T-helper 9 cell (primary cell): ENCODE results near the gene OR52N1.
A peak's percentile ranks its signal among the peaks of the same experiment; 100 is the strongest.

Experiments used
- DNase-seq: peaks from one replicate; pipeline ENCODE4 v3.0.0-alpha.2; 2020
- total RNA-seq, 2 donors: gene quantifications; one replicate each; lab custom pipeline; 2026; lab: John Stamatoyannopoulos, UW

OR52N1 gene
- total RNA-seq, result 0 reads per million in 2 donors

DNA sequence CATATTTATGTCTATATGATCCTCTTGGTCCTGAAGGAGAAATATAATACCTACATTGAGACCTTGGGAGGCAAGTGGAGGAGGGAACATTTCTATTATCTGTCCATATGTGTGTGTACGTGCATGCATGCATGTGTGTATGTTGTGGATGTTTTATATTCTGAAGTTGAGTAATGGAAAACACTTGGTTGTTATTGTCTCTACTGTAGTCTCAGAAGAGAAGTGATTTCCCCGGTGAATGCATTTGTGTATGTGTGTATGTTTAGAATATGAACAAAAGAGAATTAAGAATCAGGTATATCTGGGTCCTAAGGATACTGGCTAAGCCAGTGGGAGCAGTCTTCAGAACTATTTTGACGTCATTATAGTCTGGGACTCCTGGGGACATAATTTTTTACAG lies at the start of gene OR52N1:
TSS of gene OR52N1 (minus strand) at position 101 of the 400 bp plus-strand sequence. CDS start 2,449 bp downstream, outside the sequence.
- no peak for DNase-seq

DNA sequence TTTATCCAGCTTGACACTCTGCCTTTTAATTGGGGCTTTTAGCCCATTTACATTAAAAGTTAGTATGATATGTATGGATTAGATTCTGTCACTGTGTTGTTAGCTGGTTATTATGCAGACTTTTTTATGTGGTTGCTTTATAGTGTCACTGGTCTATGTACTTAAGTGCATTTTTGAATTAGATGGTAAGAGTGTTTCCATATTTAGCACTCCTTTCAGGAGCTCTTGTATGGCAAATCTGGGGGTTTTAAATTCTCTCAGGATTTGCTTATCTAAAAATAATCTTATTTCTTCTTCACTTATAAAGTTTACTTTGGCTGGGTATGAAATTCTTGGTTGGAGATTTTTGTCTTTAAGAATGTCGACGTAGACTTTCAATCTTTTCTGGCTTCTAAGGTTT lies 46.6 kb upstream of the OR52N1 start:
- DNase-seq, result no peak

DNA sequence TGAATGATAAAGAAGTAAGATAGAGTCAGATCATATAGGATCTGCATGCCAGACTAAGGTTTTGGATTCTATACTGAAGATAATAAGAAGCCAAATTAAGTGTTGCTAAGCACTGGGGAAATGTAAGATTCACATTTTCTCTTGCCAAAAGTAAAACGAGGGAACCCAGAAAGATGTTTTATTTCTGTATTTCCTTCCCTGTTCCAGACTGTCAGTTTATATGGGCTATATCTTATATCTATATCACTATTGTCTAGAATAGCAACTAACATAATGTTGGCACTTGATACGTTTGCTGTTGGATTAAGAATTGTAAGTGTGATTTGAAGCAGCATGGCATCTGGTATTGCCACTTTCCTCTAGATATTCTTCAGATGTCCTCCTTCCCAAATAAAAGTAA lies 42.4 kb upstream of the OR52N1 start:
- DNase-seq, result no peak

DNA sequence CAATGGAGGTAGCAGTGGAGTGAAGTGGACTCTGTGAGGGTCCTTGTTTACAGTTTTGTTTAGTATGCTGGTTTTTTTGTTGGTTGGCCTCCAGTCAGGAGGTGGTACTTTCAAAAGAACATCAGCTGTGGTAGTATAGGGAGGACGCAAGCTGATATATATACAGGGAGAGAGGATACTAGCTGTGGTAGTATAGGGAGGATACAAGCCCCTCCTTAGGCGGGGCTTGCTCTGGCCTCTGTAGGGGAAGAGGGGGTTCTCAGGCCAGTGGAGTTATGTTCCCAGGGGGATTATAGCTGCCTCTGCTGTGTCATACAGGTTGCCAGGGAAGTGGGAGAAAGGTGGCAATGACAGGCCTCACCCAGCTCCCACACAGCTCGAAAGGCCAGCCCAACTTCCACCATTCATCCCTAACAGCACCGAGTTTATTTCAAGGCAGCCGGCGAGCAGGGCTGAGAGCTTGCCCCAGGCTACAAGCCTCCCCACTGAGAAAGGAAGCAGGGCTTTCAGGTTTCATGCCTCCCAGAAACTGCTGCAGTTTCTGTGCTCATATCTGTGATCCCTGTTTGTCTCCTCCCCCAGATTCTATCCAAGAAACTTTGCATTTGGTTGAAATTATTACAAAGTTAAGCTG lies 40.2 kb upstream of the OR52N1 start:
- DNase-seq, result no peak

- DNase-seq, result no peak
Measured at GRCh38 chr11:5818245-5818886, 27.3 kb upstream of the OR52N1 start.

DNA sequence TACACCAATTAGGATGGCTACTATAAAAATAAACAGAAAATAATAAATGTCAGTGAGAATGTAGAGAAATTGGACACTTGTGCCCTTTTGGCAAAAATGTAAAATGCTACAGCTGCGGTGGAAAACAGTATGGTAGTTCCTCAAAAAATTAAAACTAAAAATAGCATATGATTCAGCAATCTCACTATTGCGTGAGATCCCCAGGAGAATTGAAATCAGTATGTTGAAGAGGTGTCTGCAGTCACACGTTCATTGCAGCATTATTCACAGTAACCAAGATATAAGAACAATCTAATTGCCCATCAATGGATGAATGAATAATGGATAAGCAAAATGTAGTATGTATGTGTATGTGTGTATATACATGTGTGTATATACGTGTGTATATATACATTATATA lies 24.5 kb upstream of the OR52N1 start:
- DNase-seq, result no peak

DNA sequence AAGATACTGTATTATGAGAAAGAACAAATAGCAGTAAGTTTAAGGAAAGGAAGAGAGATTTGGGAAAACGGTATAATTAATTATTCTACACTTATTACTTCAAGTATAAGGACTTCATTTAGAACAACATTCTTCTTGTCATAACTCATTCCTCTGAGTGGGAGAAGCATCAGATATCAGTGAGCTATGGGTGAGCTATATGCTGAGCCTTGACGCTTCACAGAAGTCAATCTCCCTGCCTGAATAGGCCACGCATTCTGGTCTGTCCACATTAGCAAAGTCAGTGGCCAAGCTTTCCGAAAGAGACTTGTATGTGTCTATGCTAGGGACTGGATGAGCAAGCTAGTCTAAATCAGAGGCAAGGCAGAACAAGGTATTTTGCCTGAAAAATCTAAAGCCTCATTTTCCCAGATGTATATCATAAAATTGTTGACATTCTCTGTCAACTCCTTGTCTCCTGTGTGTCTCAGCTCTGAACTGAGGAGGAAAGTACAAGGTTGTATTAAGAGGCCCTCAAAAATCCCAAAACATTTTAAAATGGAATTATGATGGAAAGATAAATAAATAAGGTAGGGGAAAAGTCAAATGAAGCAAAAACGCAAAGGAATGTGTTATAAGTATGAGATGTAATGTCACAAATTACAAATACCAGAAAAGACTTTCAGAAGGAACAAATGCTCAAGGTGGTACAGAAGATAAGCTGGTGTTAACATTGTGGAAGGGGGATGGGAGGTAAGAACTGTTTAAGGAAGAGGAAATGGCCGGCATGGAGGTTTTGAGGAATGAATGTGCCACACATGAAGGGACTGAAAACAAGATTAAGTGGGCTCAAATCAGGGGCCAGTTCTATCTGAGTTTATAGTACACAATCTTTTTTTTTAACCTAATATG lies 19.1 kb upstream of the OR52N1 start:
- DNase-seq, result no peak

DNA sequence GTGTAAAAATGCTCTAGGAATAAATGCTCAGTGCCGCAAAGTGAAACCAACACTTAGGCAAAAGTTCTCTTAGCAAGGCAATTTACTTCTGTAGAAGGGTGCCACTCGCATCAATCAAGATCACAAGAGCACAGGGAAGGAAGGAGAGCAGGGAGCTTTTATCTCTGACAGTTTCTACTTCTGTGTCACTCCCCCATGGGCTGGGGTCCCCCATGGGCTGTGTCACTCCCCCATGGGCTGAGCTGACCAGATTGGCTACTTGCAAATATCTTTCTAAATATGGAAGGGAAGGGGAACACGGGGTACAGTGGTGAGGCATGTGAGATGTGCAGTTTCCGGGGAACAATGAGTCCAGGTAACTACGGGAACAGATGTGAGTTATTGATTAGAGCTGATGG lies 18.1 kb upstream of the OR52N1 start:
- no peak for DNase-seq

DNA sequence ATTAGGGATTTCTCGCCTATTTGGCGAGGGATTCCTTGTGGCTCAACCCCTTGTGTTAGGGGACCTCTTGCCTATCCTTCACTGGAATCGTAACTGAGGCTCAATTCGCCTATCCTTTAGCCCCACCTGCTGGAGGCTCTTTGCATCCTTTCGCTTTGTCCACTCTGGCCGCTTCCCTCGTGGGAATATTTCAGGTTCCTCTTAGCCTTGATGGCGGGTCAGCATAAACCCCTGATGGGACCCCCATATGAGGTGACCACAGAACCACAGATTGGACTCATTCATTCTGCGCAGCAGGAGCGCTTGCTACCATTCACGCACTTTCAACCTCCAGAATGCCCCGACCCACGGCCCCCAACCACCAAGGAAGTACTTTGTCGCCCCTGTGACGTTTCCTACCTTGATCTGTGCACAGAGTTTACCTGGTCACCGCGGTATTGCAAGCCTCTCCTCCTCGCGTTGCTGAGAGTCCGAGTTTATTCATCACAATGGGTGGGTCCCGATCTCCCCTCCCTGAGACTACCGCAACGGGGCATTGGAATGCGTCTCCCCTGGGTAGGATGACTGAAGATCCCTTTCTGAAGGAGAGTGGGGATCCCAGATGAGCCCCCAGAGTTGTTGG lies 17.5 kb upstream of the OR52N1 start, which contains the start of gene OR52N2:
TSS of gene OR52N2 (plus strand) at position 425 of the 622 bp plus-strand sequence. CDS start 11,412 bp downstream, outside the sequence.
- DNase-seq, result peak; percentile 59

DNA sequence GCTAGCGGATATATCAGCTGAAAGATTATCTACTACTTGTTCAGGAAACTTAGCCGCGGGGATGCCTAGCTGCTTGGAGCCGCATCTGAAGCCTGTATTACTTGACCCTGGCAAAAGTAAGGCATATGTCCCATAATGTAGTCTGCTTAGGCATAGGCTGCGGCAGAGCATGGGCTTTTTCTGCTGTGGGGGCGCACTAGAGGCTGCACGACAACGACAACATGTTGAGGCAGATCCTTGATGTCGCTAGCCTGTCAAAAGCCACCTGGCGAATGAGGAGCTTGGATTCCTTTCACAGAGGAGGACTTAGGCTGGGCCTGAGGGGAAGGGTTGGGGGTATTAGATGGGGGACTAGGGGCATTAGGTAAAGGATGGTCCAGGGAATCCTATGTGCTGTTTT lies 16.5 kb upstream of the OR52N1 start:
- no peak for DNase-seq

GRCh38 chr11:5803982-5804381 lies 12.9 kb upstream of the OR52N1 start:
- DNase-seq, result no peak

GRCh38 chr11:5796541-5796940 lies 5.5 kb upstream of the OR52N1 start:
- DNase-seq, result no peak

DNA sequence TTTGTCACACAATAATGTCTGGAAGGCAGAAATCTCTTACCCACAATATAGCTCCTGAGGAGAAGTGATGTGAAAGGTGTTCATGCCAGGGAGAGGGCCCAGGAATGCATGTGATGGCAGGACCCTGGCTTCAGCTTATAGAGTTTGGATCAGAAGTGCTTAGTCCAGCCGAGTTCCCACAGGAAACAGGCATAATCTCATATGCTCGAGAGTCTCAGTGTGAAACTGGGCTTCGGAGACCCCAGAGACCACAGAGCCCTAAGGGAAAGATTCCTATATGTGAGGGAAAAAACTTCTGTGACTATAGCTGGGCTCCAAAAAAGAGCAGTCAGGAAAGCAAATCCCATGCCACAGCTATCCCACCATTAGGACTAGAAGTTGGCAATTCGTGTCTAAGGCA lies 7.8 kb downstream of the OR52N1 start, which contains the start of gene OR52N5:
TSS of gene OR52N5 (minus strand) at position 101 of the 400 bp plus-strand sequence. CDS start 4,721 bp downstream, outside the sequence.
- no peak for DNase-seq

- no peak for DNase-seq
Measured at GRCh38 chr11:5767056-5767455, 24.0 kb downstream of the OR52N1 start.

GRCh38 chr11:5753943-5754342 lies 37.1 kb downstream of the OR52N1 start, which contains the start of gene OR52N4:
Gene OR52N4 (plus strand): TSS chr11:5754243. CDS start chr11:5754741, 498 bp downstream.
- no peak for DNase-seq

GRCh38 chr11:5749836-5750235 lies 41.2 kb downstream of the OR52N1 start:
- no peak for DNase-seq

DNA sequence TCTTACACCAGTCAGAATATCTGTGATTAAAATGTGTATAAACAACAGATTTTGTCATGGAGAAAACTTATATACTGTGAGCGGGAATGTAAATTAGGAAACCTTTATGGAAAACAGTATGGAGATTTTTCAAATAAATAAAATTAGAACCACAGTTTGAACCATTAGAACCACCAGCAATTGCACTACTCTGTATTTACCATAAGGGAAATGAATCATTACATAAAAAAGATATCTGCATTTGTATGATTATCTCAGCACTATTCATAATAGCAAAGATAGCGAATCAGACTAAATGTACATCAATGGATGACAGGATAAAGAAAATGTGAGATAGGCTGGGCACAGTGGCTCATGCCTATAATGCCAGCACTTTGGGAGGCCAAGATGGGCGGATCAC lies 44.5 kb downstream of the OR52N1 start:
- DNase-seq, result no peak

DNA sequence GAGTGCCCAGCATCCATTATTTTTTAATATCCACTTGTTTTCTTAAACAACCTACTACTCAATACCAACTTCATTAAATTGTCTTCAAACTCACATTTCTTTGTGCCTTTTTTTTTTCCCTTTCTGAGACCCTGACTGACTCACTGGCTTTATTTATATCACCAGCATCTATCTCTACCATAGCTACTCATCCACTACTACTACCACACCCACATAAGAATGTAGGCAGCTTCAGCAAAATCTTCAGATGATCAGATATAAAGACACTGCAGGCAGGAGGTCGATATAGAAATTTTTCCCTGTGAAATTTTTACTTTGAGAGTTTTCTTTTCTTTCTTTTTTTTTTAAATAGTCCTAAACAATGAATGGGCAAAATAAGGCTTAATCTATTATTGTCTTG lies 52.6 kb downstream of the OR52N1 start:
- DNase-seq, result no peak

DNA sequence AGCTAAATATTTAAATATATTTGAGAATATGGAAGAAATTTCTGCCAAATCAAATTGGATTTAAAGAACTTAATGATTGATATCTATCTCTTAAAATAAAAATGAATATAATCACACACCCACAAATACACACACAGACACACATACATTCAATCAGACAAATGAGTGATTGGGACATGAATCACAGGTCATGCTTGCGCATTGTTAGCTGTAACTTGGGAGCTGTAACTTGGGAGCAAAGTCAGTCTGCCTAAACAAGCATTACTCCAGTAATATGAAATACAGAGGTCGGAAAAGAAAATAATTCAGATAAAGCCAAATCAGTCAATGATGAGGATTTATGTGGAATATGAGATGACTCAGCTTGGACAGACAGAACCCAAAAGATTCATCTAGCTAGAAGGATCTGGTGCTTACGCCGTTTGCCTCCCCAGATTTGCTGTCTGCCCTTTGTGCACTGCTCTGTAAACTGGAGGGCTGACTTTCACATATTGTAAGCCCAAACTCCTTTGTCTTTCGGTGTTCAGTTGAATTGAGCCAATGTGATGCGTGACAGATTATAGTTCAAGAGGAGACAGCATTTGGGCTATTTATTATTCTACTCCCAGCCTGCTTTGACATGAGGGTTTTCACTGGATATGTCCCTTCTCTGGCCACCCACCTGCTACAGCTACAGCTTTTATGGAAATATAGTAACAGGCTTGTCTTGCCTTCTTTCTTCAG lies 53.2 kb downstream of the OR52N1 start:
- no peak for DNase-seq

DNA sequence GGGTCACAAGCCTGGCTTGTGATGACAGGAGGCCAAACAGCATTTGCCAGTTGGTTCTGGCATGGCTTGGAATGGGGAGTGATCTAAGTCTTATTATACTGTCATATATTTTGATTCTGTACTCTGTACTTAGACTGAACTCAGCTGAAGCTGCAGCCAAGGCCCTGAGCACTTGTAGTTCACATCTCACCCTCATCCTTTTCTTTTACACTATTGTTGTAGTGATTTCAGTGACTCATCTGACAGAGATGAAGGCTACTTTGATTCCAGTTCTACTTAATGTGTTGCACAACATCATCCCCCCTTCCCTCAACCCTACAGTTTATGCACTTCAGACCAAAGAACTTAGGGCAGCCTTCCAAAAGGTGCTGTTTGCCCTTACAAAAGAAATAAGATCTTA lies 54.0 kb downstream of the OR52N1 start:
- DNase-seq, result no peak
